Measurements from ENCODE around the gene NAPEPLD.
"Not testable (repeated sequence)": the region's sequence is repeated elsewhere in the genome, so short reads cannot be mapped to it uniquely, and the experiment has no call there.

NAPEPLD gene

GRCh38 chr7:103106005-103106702, 42.7 kb downstream of the NAPEPLD start:
- DNase-seq, result peak; percentile 8

GRCh38 chr7:103101543-103101942, 47.4 kb downstream of the NAPEPLD start:
- no peak for DNase-seq

GRCh38 chr7:103100348-103100747, 48.6 kb downstream of the NAPEPLD start:
- no peak for DNase-seq

- DNase-seq, result no peak
Measured at GRCh38 chr7:103097041-103097440, 51.9 kb downstream of the NAPEPLD start.

- DNase-seq, result not testable (repeated sequence)
Measured at GRCh38 chr7:103095558-103095957, 53.3 kb downstream of the NAPEPLD start.

- no peak for DNase-seq
Measured at GRCh38 chr7:103094102-103094501, 54.8 kb downstream of the NAPEPLD start.

- DNase-seq, result no peak
Measured at GRCh38 chr7:103093429-103093828, 55.5 kb downstream of the NAPEPLD start.

- DNase-seq, result not testable (repeated sequence)
Measured at GRCh38 chr7:103092321-103092720, 56.6 kb downstream of the NAPEPLD start.

- DNase-seq, result no peak
Measured at GRCh38 chr7:103083210-103083609, 65.7 kb downstream of the NAPEPLD start.

GRCh38 chr7:103082497-103082896, 66.4 kb downstream of the NAPEPLD start:
- no peak for DNase-seq

- DNase-seq, result no peak
Measured at GRCh38 chr7:103080923-103081322, 68.0 kb downstream of the NAPEPLD start.

GRCh38 chr7:103079836-103080235, 69.1 kb downstream of the NAPEPLD start:
- no peak for DNase-seq

- not testable (repeated sequence) for DNase-seq
Measured at GRCh38 chr7:103078226-103078625, 70.7 kb downstream of the NAPEPLD start.

- no peak for DNase-seq
Measured at GRCh38 chr7:103077318-103077717, 71.6 kb downstream of the NAPEPLD start.

GRCh38 chr7:103076764-103077163, 72.1 kb downstream of the NAPEPLD start:
- DNase-seq, result no peak

- DNase-seq, result peak; percentile 29
Measured at GRCh38 chr7:103075337-103075918, 73.5 kb downstream of the NAPEPLD start.

GRCh38 chr7:103074519-103075336, 74.2 kb downstream of the NAPEPLD start, which contains the start of the genes ARMC10 and FBXL13:
TSS of gene ARMC10 (plus strand) at chr7:103075140. CDS start at chr7:103075273, 133 bp downstream.
TSS of gene FBXL13 (minus strand) at chr7:103074796.
- peak; percentile 67 for DNase-seq

GRCh38 chr7:103073989-103074518, 74.8 kb downstream of the NAPEPLD start:
- peak; percentile 2 for DNase-seq

- no peak for DNase-seq
Measured at GRCh38 chr7:103071000-103071399, 77.9 kb downstream of the NAPEPLD start.

GRCh38 chr7:103068414-103069403, 80.2 kb downstream of the NAPEPLD start:
- DNase-seq, result no peak

- no peak for DNase-seq
Measured at GRCh38 chr7:103065667-103066066, 83.2 kb downstream of the NAPEPLD start.

- no peak for DNase-seq
Measured at GRCh38 chr7:103063895-103064294, 85.0 kb downstream of the NAPEPLD start.

Measured in NCI-H510A (cell line).